H9 (cell line): ENCODE data around the gene KIF26B. TPM values are rescaled to one million over a fixed set of nuclear protein-coding genes. Genes with fewer than 3 reads are reported as not detected.

Experiments used
- DNase-seq: peaks from one replicate; pipeline ENCODE4 v3.0.0-alpha.2; 2017
- H2AFZ ChIP-seq: one replicate; pipeline ENCODE4 v1.6.1; 2013; ENCODE audit warnings: mild to moderate bottlenecking, low read length, control low read depth, moderate library complexity
- H2AK5ac ChIP-seq: 2 replicates; pipeline ENCODE4 v1.6.1; 2013; ENCODE audit warnings: low read length, control low read depth, mixed read lengths; ENCODE audit not compliant: insufficient read length
- H2BK120ac ChIP-seq: one replicate; pipeline ENCODE4 v1.6.1; 2013; ENCODE audit warnings: low read depth, mild to moderate bottlenecking, low read length, control low read depth, inconsistent platforms; ENCODE audit not compliant: poor library complexity, severe bottlenecking
- H2BK12ac ChIP-seq: 2 replicates; pipeline ENCODE4 v1.6.1; 2013; ENCODE audit warnings: low read length, control low read depth, mixed read lengths, low read depth; ENCODE audit not compliant: insufficient read length
- H2BK15ac ChIP-seq: 2 replicates; pipeline ENCODE4 v1.6.1; 2013; ENCODE audit warnings: low read depth, low read length, control low read depth
- H2BK20ac ChIP-seq: one replicate; pipeline ENCODE4 v1.6.1; 2013; ENCODE audit warnings: low read depth, mild to moderate bottlenecking, low read length, control low read depth, inconsistent platforms; ENCODE audit not compliant: poor library complexity, severe bottlenecking
- H2BK5ac ChIP-seq: 2 replicates; pipeline ENCODE4 v1.6.1; 2013; ENCODE audit warnings: low read length, control low read depth, mixed read lengths; ENCODE audit not compliant: insufficient read length
- H3K14ac ChIP-seq: 2 replicates; pipeline ENCODE4 v1.6.1; 2013; ENCODE audit warnings: low read length, control low read depth; ENCODE audit not compliant: insufficient read depth
- H3K18ac ChIP-seq: 2 replicates; pipeline ENCODE4 v1.6.1; 2013; ENCODE audit warnings: low read depth, mild to moderate bottlenecking, mixed read lengths, low read length, control low read depth; ENCODE audit not compliant: insufficient read length
- H3K23ac ChIP-seq: 2 replicates; pipeline ENCODE4 v1.6.1; 2013; ENCODE audit warnings: low read length, control low read depth, mixed read lengths, low read depth; ENCODE audit not compliant: insufficient read length
- H3K23me2 ChIP-seq: 2 replicates; pipeline ENCODE4 v1.6.1; 2013; ENCODE audit warnings: low read depth, mild to moderate bottlenecking, mixed read lengths, low read length, control low read depth; ENCODE audit not compliant: insufficient read length, poor library complexity, severe bottlenecking
- H3K27ac ChIP-seq: 2 replicates; pipeline ENCODE4 v1.5.1; 2013; ENCODE audit warnings: low read length, control low read depth, mixed read lengths, low read depth; ENCODE audit not compliant: insufficient read length
- H3K27me3 ChIP-seq: 2 replicates; pipeline ENCODE4 v1.6.1; 2013; ENCODE audit warnings: low read length, control low read depth, inconsistent platforms; ENCODE audit not compliant: insufficient read depth
- H3K4ac ChIP-seq: 2 replicates; pipeline ENCODE4 v1.6.1; 2013; ENCODE audit warnings: low read depth, mild to moderate bottlenecking, control low read depth, inconsistent platforms, low read length, moderate library complexity
- H3K4me1 ChIP-seq: 2 replicates; pipeline ENCODE4 v1.6.1; 2013; ENCODE audit warnings: low read length, control low read depth, inconsistent platforms; ENCODE audit not compliant: insufficient read depth
- H3K4me2 ChIP-seq: 2 replicates; pipeline ENCODE4 v1.6.1; 2013; ENCODE audit warnings: low read length, control low read depth, mixed read lengths; ENCODE audit not compliant: insufficient read length, insufficient read depth
- H3K56ac ChIP-seq: 2 replicates; pipeline ENCODE4 v1.6.1; 2013; ENCODE audit warnings: low read depth, mild to moderate bottlenecking, mixed read lengths, low read length, control low read depth; ENCODE audit not compliant: insufficient read length
- H3K79me1 ChIP-seq: 2 replicates; pipeline ENCODE4 v1.6.1; 2013; ENCODE audit warnings: low read depth, mild to moderate bottlenecking, moderate library complexity, low read length, control low read depth, inconsistent platforms; ENCODE audit not compliant: insufficient read depth, poor library complexity, severe bottlenecking
- H3K79me2 ChIP-seq: 2 replicates; pipeline ENCODE4 v1.6.1; 2013; ENCODE audit warnings: low read length, control low read depth, inconsistent platforms; ENCODE audit not compliant: insufficient read depth
- H3K9ac ChIP-seq: 2 replicates; pipeline ENCODE4 v1.6.1; 2013; ENCODE audit warnings: low read length, control low read depth, mixed read lengths; ENCODE audit not compliant: insufficient read length; ENCODE audit errors: extremely low read depth
- H3K9me3 ChIP-seq: one replicate; pipeline ENCODE4 v1.6.1; 2013; ENCODE audit warnings: low read depth, low read length, inconsistent platforms; ENCODE audit not compliant: control insufficient read depth
- H3T11ph ChIP-seq: one replicate; pipeline ENCODE4 v1.6.1; 2013; ENCODE audit warnings: mild to moderate bottlenecking, low read length, control low read depth, inconsistent platforms
- H4K20me1 ChIP-seq: one replicate; pipeline ENCODE4 v1.6.1; 2013; ENCODE audit not compliant: control insufficient read depth, insufficient read length, insufficient read depth
- H4K5ac ChIP-seq: 2 replicates; pipeline ENCODE4 v1.6.1; 2013; ENCODE audit warnings: low read depth, mild to moderate bottlenecking, mixed read lengths, low read length, control low read depth; ENCODE audit not compliant: insufficient read length
- H4K8ac ChIP-seq: replicated peaks from 2 replicates; pipeline ENCODE4 v1.6.1; 2013; ENCODE audit warnings: low read length, control low read depth, mixed read lengths, low read depth; ENCODE audit not compliant: insufficient read length
- H4K91ac ChIP-seq: 2 replicates; pipeline ENCODE4 v1.6.1; 2013; ENCODE audit warnings: low read depth, mild to moderate bottlenecking, moderate library complexity, mixed read lengths, low read length, control low read depth; ENCODE audit not compliant: insufficient read length
- H3K27ac Mint-ChIP-seq, 3 experiments: 2 replicates in 2 of 3; 3 replicates in 1 of 3; pipeline ENCODE4 v1.8.0; 2020 to 2021; ENCODE audit warnings: mixed read lengths in 3 of 3, mild to moderate bottlenecking in 1 of 3, moderate library complexity in 1 of 3
- H3K27me3 Mint-ChIP-seq: 2 replicates; pipeline ENCODE4 v1.8.0; 2021; ENCODE audit warnings: low read depth, mild to moderate bottlenecking, moderate library complexity, mixed read lengths
- H3K36me3 Mint-ChIP-seq, 3 experiments: 2 replicates in 2 of 3; 3 replicates in 1 of 3; pipeline ENCODE4 v1.8.0; 2020 to 2021; ENCODE audit warnings: low read depth in 3 of 3, mixed read lengths in 3 of 3; ENCODE audit not compliant: insufficient read depth in 1 of 3
- H3K4me1 Mint-ChIP-seq, 2 experiments: 2 replicates each; pipeline ENCODE4 v1.8.0; 2020; ENCODE audit warnings: mixed read lengths in 2 of 2
- H3K4me3 Mint-ChIP-seq, 2 experiments: 2 replicates in 1 of 2; 3 replicates in 1 of 2; pipeline ENCODE4 v1.8.0; 2020 to 2021; ENCODE audit warnings: mild to moderate bottlenecking in 2 of 2, mixed read lengths in 2 of 2, moderate library complexity in 1 of 2
- H3K9me3 Mint-ChIP-seq, 2 experiments: 2 replicates in 1 of 2; 3 replicates in 1 of 2; pipeline ENCODE4 v1.8.0; 2020; ENCODE audit warnings: mild to moderate bottlenecking in 2 of 2, mixed read lengths in 2 of 2, moderate library complexity in 1 of 2
- CTCF ChIP-seq: fragments of 200-600 bp; sonication (generic); conservative IDR thresholded peaks from 3 replicates; pipeline ENCODE4 v1.8.0; 2021; ENCODE audit warnings: antibody characterized with exemption, mild to moderate bottlenecking
- WGBS: extraction: QIAGEN DNeasy Blood & Tissue Kit; methylation state at CpG from one replicate; pipeline ENCODE4 v1.1.7; 2013; ENCODE audit warnings: missing lambda C conversion rate, low lambda C conversion rate, mixed read lengths; ENCODE audit not compliant: insufficient read length; ENCODE audit errors: extremely low coverage; 5-methylcytosine and 5-hydroxymethylcytosine counted together
- total RNA-seq: library from RNA; stranded (reverse); gene quantifications from 2 replicates; pipeline ENCODE4 v1.2.1, GENCODE V29; 2021

The KIF26B gene
- total RNA-seq, 1 experiment from 2014 or later = 0.13 TPM

GRCh38 chr1:245552331-245552730, 397.5 kb downstream of the KIF26B start:
- Mint-ChIP-seq H3K9me3 (peaks cover 0 to 1% of the 10 kb centered on the region in 2 experiments; a peak in 1 of 5 replicates), H3K4me3 (no peak overlapping the region), H3K36me3 (no peaks in the 10 kb centered on the region), H3K4me1 (peaks cover 24 to 30% of the 10 kb centered on the region in 2 experiments), H3K27me3 (peaks cover 7% of the 10 kb centered on the region), H3K27ac (no peak overlapping the region)
- H2AFZ ChIP-seq = no peak overlapping the region
- H3K79me1 ChIP-seq = no peaks in the 10 kb centered on the region
- no peak overlapping the region for H2BK5ac ChIP-seq
- H2BK120ac ChIP-seq = no peak overlapping the region
- H3K27ac ChIP-seq = no peak overlapping the region
- no peak overlapping the region for H4K8ac ChIP-seq
- no peak overlapping the region for H3K18ac ChIP-seq
- no peaks in the 10 kb centered on the region for H3K23me2 ChIP-seq
- no peak overlapping the region for H3K56ac ChIP-seq
- H3K4ac ChIP-seq = no peak overlapping the region
- H4K91ac ChIP-seq = no peak overlapping the region
- WGBS = no CpG with 5 or more reads among the region's 9 CpGs
- no peak overlapping the region for H3T11ph ChIP-seq
- no peaks in the 10 kb centered on the region for H3K27me3 ChIP-seq
- no peaks in the 10 kb centered on the region; the same call in 1 of the 2 replicates for H3K4me1 ChIP-seq
- no peaks in the 10 kb centered on the region for H4K20me1 ChIP-seq
- no peak overlapping the region for H2AK5ac ChIP-seq
- H2BK15ac ChIP-seq = no peak overlapping the region
- no peaks in the 10 kb centered on the region for H3K9me3 ChIP-seq
- no peak for DNase-seq
- H3K79me2 ChIP-seq = no peaks in the 10 kb centered on the region
- H4K5ac ChIP-seq = no peak overlapping the region
- no peak overlapping the region for H3K4me2 ChIP-seq
- no peak overlapping the region for H3K9ac ChIP-seq
- H2BK20ac ChIP-seq = no peak overlapping the region
- no peak overlapping the region for H3K14ac ChIP-seq
- no peak overlapping the region for H3K23ac ChIP-seq
- no peak overlapping the region for H2BK12ac ChIP-seq
- TF ChIP-seq CTCF = no peak
